Activated CD8-positive, alpha-beta memory T cell treated with anti-CD3 and anti-CD28 coated beads, Interleukin-2, amount 50 U/mL, for 24 hours (primary cell): ENCODE measurements around the gene KANK4.
"Not testable (repeated sequence)": the region's sequence is repeated elsewhere in the genome, so short reads cannot be mapped to it uniquely, and the experiment has no call there.

Experiments
- DNase-seq: peaks from one replicate; pipeline ENCODE4 v3.0.0-alpha.2; 2020; ENCODE audit errors: extremely low read depth

Gene KANK4

DNA sequence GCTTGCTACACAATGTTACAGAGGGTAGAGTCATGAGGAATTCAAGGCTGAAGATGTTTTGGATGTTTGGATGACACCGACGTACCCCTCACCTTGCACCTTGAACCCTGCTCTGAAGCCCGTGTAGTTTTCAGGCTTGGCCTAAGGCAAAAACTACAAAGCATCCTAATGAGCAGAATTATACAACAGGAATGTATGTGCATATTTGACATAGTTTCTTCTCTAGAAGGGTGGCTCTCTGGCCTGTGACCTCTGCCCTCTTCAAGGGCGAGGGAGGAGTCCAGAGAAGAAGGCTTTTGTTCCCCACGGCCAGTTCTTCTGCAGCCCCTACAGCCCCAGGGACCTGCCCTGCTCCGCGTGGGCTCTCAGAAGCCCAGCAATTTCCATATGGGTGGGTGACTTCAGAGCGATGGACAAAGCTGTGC is 81.3 kb downstream of the KANK4 start:
- no peak for DNase-seq

DNA sequence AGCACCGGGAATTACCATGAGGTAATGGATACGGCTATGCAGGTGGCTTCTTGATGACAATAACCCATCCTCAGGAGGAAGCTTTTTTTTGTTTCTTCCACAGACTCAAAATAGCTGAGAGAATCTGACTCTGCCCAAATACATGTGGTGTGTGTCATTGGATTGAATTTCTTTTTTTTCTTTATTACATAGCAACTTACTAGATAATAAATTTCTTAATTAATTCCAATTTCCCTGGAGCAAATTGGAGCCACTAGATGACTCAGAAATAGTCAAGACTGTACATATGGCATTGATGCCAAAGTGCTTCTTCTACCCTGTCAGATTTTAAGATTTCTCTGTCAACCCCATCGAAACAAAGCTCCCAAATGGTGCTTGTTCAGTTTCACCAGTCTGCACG is 81.9 kb downstream of the KANK4 start:
- no peak for DNase-seq

DNA sequence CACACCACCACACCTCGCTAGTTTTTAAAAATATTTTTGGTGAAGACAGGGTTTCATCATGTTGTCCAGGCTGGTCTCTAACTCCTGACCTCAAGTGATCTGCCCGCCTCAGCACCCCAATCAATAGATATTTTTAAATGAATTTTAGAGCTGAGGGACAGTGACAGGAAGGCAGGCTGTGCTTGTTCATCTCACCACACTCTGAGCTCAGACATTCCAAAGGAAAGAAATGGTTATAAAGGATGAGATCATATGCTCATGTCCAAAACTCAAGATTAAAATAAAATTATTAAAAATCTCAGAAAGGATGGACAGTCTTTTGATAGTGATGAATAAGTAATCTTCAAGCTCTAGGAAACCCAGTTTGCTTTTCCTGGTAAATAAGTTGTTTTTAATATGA is 83.7 kb downstream of the KANK4 start:
- no peak for DNase-seq

DNA sequence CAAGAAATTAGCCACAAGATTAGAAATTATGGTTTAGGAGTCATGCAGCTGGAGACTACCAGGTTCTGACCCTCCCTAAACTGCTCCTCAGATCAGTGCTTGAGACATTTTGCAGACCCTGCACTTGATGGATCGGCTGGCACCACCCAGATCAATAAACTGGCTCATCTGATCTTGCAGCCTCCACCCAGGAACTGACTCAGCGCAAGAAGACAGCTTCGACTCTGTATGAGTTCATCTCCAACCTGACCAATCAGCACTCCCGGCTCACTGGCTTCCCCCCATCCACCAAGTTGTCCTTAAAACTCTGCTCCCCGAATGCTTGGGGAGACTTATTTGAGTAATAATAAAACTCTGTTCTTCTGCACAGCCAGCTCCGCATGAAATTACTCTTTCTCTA is 84.5 kb downstream of the KANK4 start:
- DNase-seq, result no peak

DNA sequence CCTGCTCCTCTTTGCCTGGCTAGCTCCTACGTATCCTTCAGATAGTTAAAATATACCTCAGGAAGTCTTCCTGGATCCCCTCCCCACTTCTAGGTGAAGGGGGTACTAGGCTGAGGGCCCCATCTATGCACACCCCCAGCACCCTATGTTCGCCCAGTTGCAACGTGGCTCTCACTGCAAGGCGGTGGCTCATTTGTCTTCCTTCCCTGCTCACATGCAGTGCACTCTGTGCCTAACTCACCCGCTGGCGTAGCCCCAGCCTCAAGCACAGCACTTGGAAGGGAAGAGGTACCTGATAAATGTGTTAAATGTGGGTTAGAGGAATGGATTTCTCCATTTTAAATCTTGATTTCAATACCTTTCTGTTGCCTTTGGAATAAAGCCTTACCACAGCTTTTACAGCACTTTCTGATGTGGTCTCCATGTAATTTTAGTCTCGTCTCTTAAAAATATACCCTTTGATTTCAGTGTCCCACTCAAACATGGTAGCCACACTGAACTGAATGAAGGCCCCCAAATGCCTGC is 85.2 kb downstream of the KANK4 start:
- no peak for DNase-seq

DNA sequence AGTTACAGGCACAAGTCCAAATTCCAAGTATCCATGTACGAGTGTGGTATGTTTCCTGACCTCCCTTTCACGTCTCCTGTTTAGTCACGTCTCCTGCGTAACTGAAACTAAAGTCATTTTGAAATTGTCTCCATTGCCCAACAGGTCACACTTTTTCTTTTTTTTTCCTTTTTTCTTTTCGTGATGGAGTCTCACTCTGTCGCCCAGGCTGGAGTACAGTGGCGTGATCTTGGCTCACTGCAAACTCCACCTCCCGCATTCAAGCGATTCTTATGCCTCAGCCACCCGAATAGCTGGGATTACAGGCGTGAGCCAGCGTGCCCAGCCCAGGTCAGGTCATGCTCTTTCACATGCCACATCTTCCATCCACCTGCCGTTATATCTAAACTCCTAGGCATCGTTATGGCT is 86.4 kb downstream of the KANK4 start:
- no peak for DNase-seq

DNA sequence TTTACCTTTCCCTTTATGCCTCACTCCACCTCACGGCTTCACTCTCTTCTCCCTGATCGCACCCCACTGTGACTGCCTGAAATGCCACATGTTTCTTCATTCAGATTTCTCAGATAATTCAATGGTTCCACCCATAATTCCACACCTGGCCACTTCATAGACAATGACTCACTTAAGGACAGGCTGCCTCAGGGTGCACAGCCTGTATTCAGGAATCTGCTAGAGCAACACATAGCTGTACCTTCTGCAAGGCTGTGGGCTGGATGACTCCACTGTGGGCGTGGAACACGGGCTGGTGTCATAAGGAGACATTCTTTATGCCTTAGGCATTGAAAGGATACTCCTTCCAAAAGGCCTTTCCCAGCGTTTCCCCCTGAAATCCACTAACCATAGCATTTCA is 88.5 kb downstream of the KANK4 start:
- no peak for DNase-seq

DNA sequence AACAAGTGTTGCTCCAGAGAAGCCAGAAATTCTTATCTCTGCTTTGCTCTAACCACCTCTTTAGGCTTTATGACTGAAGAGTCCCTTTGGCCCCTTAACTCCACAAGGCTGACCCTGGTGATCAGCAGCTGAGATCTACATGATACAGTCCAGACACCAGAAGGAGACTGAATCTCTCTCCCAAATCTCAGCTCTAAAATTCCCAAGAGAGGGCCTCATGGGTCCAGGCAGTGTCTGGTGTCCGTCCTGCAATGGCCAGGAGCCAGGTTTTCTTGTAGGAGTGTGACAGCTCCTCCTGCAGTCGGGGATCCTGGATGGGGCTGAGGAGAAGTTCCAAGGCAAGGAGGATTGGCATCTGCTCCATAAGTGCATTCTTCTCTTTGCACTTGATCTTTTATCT is 89.3 kb downstream of the KANK4 start:
- no peak for DNase-seq

DNA sequence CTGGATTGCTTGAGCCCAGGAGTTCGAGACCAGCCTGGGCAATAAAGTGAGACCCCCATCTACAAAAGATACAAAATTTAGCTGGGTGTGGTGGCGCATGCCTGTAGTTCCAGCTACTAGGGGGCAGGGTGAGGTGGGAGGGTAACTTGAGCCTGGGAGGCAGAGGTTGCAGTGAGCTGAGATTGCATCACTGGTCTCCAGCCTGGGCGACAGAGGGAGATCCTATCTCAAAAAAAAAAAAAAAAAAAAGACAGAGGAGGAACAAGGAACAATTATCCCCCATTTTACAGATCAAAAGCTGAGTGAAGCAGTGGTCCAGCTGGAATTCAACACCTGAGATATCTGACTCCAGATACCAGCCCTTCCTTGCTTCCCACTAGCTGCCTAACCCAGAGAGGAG is 89.8 kb downstream of the KANK4 start:
- no peak for DNase-seq

DNA sequence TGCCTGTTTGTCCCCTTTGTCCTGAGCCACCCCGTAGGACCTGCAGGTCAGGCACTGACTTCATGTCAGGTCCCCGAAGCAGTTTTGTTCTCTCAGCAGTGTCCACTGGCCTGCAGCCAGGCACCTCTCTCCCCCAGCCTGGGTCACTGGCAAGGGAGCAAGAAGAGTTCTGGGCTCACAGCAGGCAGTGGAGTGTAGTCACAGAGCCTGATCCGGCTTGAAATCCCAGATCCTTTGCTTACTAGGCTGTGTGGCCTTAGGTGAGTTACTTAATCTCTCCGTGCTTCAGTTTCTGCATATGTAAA is 90.4 kb downstream of the KANK4 start:
- no peak for DNase-seq

DNA sequence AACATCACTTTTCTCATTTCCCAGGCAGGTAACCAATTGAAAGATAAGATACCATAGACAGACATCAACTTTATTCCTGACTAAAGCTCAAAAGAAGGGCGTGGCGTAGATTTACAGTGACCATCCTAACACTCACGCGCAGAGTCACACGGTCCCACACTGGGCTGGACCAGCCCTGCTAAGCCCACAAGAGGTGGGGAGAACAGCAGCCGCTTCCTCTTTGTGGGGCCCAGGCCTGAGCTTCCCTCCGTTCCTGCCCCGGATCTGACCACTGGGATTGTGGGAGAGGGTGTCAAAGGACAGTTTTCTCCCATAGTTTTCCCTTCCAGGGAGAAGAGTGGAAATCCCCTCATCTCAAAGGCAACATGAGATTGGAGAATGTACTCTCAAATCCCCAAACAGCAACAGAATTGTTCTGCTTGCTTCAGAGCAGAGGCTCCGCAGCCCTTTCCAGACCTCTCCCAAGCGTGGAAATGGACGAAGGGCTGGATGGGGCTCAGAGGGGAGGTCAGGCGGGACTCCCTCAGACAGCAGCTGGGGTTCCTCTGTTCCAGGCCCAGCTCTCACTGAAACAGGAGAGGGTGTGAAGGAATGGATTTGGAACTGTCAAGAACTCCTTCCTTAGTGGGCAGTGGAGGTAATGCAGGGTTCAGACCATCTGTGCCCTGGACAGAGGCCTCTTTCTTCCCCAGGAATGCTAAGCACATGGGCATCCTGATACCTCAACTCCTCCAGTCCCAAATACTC is 90.9 kb downstream of the KANK4 start:
- DNase-seq, result no peak

DNA sequence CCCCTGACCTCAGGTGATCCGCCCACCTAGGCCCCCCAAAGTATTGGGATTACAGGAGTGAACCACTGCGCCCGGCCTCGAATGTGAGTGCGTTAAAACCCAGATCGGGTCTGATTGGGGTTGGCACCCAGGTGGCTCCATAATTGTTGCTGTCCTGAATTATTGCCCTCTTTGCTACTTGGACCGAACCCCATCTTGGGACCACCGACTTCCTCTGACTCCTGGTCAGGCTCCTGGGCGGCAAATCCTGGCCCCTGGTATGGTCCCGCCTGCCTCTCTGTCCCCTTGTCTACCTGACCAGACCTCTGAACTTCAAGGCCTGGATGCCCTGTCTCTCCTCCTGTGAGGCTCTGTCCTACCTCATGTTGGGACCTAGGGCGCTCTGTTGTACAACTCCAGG is 91.7 kb downstream of the KANK4 start:
- DNase-seq, result no peak

DNA sequence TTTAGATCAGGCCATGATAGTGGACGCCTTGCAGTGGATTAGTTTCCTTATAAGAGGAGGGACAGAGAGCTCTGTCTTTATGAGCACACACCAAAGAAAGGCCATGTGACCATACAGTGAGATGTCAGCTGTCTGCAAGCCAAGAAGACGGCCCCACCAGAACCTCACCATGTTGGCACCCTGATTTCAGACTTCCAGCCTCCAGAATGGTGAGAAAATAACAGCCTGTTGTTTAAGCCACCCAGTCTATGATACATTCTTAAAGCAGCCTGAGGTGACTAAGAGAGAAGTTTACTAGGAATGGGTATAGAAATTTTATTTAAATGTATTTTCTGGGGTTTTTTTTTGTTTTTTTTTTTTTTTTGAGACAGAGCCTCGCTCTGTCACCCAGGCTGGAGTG is 95.1 kb downstream of the KANK4 start:
- no peak for DNase-seq

DNA sequence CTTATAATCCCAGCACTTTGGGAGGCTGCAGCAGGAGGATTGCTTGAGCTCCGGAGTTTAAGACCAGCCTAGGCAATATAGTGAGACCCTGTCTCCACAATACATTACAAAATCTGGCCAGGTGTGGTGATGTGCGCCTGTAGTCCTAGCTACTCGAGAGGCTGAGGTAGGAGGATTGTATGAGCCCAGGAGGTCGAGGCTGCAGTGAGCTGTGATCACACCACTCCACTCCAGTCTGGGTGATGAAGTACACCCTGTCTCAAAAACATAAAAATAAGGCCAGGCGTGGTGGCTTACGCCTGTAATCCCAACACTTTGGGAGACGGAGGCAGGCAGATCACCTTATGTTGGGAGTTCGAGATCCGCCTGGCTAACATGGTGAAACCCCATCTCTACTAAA is 96.9 kb downstream of the KANK4 start:
- no peak for DNase-seq

DNA sequence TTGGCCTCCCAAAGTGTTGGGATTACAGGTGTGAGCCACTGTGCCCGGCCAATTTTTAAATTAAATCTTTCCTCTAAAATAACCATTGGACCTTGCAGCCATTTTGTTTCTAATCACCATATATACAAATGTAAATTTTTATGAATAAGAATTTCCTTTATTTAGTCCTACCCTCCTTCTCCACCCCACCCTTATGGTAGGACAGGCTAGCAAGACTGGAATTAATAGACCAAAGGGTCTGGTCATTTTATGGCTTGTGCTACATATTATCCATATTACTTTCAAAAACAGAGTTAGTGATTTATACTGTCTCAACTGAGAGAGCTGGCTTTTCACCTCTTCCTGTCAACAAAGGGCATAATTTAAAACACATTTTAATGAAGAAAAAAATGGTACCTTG is 98.1 kb downstream of the KANK4 start:
- no peak for DNase-seq

DNA sequence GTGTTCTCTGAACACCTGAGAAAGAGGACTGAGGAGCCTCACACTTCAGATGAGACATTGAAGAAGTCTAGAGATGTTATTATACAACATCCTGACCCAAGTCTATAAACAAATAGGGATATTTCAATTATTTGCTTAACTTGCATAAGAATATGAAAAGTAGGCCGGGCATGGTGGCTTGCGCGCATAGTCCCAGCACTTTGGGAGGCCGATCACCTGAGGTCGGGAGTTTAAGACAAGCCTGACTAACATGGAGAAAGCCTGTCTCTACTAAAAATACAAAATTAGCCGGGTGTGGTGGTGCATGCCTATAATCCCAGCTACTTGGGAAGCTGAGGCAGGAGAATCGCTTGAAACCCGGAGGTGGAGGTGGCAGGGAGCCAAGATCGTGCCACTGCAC is 98.8 kb downstream of the KANK4 start:
- DNase-seq, result not testable (repeated sequence)

DNA sequence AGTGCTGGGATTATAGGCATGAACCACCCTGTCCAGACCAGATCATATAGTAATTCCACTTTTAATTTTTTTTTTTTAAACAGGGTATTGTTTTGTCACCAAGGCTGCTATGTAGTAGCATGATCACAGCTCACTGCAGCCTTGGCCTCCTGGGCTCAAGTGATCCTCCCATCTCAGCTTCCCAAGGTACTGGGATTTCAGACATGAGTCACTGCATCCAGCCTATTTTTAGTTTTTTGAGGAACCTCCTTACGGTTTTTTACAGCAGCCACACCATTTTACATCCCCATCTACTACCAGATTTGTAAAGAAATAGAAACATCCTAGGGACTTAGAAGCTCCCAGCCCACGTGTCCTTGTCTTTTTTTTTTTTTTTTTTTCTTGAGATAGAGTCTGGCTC is 100.6 kb downstream of the KANK4 start:
- DNase-seq, result no peak

DNA sequence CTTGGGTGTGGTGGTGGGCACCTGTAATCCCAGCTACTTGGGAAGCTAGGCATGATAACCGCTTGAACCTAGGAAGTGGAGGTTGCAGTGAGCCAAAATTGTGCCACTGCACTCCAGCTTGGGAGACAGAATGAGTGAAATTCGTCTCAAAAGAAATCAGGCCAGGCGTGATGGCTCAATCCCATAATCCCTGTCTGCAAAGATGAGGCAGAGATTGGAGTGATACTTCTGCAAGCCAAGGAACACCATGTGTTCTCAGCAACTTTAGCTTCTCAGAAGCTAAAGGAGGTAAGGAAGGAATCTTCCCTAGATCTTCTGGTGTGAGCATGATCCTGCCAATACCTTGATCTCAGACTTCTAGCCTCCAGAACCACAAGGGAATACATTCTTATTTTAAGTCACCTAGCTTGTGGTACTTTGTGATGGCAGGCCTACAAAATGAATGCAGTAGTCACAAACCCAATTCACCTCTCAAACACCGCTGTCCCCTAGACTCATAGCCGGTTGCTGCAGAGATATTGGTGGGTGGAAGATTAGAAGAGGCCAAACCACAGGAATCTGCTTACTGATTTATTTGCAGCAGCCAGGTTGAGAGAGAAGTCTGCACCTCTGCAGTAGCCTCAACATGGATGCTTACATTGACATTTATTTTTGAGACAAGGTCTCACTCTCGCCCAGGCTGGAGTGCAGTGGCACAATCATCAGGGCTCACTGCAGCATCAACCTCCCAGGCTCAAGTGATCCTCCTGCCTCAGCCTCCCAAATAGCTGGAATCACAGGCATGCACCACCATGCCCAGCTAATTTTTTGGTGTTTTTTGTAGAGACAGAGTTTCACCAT is 105.9 kb downstream of the KANK4 start:
- no peak for DNase-seq

DNA sequence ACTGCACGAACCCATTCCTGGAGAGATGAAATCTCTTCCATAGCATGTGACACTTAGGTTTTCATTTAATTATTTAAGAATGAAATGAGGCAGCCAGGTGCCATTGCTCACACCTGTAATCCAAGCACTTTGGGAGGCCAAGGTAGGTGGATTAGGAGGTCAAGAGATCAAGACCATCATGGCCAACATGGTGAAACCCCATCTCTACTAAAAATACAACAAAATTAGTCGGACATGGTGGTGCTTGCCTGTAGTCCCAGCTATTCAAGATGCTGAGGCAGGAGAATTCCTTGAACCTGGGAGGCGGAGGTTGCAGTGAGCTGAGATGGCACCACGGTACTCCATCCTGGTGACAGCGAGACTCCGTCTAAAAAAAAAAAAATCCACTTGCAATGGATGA is 106.8 kb downstream of the KANK4 start:
- no peak for DNase-seq

DNA sequence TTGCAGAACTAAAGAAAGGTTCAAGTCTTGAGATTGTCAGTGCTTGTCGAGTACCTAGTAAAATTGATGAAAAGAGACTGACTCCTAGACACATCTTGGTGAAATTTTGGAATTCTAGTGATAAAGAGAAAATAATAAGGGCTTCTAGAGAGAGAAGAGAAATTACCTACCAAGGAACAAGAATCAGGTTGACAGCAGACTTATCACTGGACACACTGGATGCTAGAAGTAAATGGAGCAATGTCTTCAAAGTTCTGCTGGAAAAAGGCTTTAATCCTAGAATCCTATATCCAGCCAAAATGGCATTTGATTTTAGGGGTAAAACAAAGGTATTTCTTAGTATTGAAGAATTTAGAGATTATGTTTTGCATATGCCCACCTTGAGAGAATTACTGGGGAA is 108.3 kb downstream of the KANK4 start:
- no peak for DNase-seq

DNA sequence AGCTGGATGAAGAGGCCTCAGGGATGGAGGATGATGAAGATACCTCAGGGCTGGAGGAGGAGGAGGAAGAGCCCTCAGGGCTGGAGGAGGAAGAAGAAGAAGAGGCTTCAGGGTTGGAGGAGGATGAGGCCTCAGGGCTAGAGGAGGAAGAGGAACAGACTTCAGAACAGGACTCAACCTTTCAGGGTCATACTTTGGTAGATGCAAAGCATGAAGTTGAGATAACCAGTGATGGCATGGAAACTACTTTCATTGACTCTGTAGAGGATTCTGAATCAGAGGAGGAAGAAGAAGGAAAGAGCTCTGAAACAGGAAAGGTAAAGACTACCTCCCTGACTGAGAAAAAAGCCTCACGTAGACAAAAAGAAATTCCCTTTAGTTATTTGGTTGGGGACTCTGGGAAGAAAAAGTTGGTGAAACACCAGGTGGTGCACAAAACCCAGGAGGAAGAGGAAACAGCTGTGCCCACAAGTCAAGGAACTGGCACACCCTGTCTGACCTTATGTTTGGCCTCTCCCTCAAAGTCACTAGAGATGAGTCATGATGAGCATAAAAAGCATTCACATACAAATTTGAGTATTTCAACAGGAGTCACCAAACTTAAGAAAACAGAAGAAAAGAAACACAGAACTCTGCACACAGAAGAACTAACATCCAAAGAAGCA is 109.2 kb downstream of the KANK4 start:
- no peak for DNase-seq

DNA sequence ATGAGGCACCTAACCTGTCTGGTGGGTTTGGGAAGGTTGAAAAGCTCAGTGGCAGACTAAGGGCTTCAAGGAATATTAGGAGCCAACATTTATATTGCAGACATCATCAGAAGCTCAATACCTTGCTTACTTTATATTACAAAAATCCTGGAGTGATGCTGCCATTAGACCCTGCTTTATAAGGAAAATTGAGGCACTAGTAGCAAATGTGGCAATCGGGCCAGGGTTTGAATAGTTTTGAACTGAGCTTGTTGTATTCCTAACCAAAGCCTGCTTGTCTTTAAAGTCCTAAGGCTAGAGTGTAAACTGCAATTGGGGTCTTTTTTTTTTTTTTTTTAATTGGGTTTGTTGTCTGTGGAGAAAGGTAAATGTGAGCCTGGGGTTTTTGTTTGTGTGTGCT is 110.3 kb downstream of the KANK4 start:
- no peak for DNase-seq

DNA sequence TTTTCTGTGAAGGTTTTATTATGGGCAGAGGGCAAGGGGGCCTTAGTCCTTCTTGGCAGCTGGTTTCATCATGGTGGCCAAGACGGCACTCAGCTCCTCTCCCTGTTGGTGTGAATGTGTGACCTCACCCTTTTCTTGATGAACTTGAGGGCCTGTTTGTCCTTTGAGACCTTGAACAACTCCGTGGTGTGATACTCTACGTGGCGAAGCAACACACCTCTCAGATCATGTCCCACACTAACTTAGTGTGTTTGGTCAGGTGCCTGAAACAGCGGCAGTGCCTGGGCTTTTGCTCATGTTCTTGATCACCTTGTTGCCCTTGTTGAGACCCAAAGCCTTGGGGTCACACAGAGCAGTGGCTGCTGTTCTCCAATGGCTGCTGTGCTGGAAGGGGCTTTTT is 111.1 kb downstream of the KANK4 start:
- DNase-seq, result no peak
